Measurements from ENCODE around the gene VAMP2. TPM values are rescaled to one million over a fixed set of nuclear protein-coding genes. Genes with fewer than 3 reads are reported as not detected.

VAMP2 gene
- total RNA-seq, 2 donors from 2014 or later = 71.3 to 73.6 TPM

DNA sequence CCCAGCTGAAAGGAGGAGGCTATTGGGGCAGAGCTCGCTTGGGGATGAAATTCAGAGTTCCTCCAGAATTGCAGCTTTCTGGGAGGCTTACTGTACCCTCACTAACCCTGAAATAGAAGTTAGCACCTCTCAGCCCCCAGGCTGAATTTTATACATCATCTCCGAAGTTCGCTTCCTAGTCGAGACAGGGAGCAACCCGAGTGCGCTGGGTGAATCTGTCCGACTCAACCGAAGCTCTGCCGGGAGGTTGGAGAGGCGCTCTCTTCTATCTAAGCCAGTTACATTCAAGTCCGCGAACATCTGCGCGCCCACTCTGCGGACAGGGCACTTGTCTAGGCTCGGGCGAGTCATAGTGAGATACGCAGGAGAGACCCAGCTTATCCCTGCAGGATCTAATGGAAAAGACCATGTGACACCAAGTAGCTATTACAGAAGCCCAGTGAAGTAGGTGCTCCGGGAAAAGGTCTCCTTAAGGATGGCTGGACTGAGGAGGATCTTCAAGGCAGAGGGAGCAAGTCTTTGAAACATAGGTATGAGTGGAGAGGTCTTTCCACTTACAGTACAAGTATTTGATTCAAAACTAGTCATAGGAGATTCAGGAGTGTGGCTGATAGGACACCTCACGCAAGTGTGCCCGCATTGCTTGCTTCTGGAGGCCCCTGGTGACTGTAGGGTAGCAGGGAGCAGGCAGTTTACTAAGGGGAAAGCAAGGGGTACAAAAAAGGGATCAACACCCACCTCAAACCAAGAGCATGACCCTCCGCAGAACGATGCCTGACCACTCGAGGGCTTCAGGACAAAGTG is 38.2 kb downstream of the VAMP2 start:
- peaks cover 62% of the 10 kb centered on the region for H3K4me1 Mint-ChIP-seq (ENCODE audit: low read depth)
- H3K36me3 Mint-ChIP-seq (ENCODE audit: insufficient read depth in 2 of 2) = peaks cover 3 to 15% of the 10 kb centered on the region in 2 donors
- peak overlapping the region; percentile 83 to 88 for H3K4me3 Mint-ChIP-seq
- peak overlapping the region; percentile 67 for H3K27ac Mint-ChIP-seq
- no peak for ATAC-seq (replicated peaks in 1 of 2)
- peak; percentile 38 to 58 for DNase-seq
- H3K27me3 Mint-ChIP-seq (ENCODE audit: low read depth) = peaks cover 25% of the 10 kb centered on the region
- no peaks in the 10 kb centered on the region for H3K9me3 Mint-ChIP-seq

DNA sequence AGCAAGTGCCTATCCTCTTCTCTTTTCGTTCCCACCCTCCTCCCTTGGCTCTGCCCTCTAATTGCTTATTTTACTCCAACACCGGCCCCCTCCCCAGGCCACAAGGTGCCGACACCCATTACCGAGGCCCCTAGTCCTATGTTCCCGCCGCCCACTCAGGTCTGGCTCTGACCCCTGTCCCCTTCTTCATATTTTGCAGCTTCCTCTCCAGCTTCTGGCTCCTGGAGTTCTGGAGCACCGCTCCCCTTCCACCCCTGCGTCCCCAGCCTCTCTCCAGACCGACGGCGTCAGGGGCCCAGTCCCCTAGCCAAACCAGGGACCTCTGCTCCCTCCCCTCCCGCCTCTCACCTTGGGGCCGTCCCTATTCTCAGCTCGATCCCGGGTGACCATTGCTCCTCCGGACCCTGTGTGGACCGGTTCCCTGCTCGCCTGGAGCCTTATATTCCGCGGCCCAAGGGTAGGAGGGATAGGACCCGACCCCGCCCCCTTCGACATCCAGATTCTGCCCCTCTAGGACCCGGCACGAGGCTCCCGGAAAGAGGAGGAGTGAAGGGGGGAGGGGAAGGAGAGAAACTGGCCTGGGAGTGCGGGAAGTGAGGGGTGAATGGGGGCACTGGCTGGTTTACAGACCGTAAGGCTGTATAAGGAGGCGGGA is 38.9 kb downstream of the VAMP2 start, which contains the start of gene HES7:
Gene HES7, minus strand, starts transcription at position 412 of the 655 bp plus-strand sequence. Its CDS starts 22 bp downstream, at position 390.
- peaks cover 25% of the 10 kb centered on the region for H3K27me3 Mint-ChIP-seq (ENCODE audit: low read depth)
- ATAC-seq (replicated peaks in 1 of 2) (no peak), DNase-seq (no peak)
- H3K27ac Mint-ChIP-seq = peak within 1 kb of the TSS; percentile 67
- H3K36me3 Mint-ChIP-seq (ENCODE audit: insufficient read depth in 2 of 2) = peaks cover 3 to 17% of the 10 kb centered on the region in 2 donors
- peaks cover 67% of the 10 kb centered on the region for H3K4me1 Mint-ChIP-seq (ENCODE audit: low read depth)
- peak within 1 kb of the TSS; percentile 83 to 88 for H3K4me3 Mint-ChIP-seq
- H3K9me3 Mint-ChIP-seq = no peaks in the 10 kb centered on the region

DNA sequence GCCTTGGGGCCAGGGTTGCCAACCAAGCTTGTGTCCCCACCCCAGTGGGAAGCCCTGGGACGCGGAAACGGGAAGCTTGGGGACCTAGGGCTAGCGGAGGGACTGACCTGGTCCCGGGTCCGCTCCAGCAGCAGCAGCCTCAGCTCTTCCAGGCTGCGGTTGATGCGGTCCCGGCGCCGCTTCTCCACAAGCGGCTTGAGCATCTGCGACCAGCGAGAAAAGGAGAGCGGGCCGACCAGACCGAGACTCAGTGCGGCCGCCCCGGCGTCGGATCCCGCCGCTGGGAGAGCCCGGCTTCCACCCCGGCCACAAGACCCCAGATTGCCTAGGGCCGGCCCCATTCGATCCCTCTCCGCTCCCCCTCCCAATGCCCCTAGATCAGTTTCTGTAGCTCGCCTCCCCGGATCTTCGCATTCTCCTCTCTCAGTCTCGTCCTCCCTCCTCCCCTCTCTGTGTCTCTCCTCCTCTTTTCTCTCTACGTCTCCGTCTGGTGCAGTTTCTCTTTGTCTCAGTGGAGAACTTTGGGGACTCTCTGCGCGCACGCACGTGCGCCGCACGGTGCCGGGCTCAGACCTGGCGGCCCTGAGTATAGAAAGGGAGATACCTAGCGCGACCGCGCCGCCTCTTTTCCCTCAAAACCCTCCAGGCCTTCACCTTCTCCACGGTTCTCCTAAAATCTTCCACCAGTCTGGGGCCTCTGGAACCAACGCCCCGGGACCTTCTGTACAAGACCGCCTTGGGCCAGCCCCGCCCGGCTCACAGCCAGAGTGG is 39.6 kb downstream of the VAMP2 start:
- DNase-seq = peak; percentile 56 to 62
- peak in 1 of 2 donors; percentile 7 for ATAC-seq (replicated peaks in 1 of 2)
- H3K27me3 Mint-ChIP-seq (ENCODE audit: low read depth) = peaks cover 28% of the 10 kb centered on the region
- H3K27ac Mint-ChIP-seq = no peak overlapping the region
- H3K9me3 Mint-ChIP-seq = no peaks in the 10 kb centered on the region
- H3K36me3 Mint-ChIP-seq (ENCODE audit: insufficient read depth in 2 of 2) = peaks cover 3 to 17% of the 10 kb centered on the region in 2 donors
- peaks cover 74% of the 10 kb centered on the region for H3K4me1 Mint-ChIP-seq (ENCODE audit: low read depth)
- peak overlapping the region; percentile 83 to 88 for H3K4me3 Mint-ChIP-seq

DNA sequence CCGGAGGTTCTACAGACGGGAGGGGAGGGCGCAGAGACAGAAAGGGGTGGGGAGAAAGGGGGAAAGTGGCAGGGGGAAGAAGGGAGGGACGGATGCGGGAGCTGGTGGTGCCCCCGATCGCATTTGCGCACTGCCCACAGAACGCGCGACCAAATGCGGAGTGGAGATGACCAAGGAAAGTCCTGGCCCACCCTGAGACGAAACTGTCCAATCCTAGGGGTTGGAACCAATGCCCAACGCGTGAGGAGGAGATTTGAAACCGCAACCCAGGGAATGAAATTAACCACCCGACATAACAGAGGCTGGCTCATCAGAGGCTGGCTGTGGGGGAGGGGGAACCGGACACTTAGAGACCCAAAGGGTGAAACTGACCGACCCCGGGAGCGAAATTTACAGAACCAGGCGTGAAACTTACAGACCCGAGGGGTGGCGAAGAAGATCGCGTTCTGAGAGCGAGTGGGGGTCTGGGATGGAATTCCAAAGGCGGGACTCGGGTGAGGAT is 40.3 kb downstream of the VAMP2 start:
- Mint-ChIP-seq H3K4me1 (ENCODE audit: low read depth) (peaks cover 80% of the 10 kb centered on the region), H3K9me3 (no peaks in the 10 kb centered on the region), H3K4me3 (peak overlapping the region; percentile 83 to 88), H3K27me3 (ENCODE audit: low read depth) (peaks cover 35% of the 10 kb centered on the region), H3K36me3 (ENCODE audit: insufficient read depth in 2 of 2) (peaks cover 3 to 17% of the 10 kb centered on the region in 2 donors), H3K27ac (no peak overlapping the region)
- ATAC-seq (replicated peaks in 1 of 2) (no peak), DNase-seq (peak in 1 of 2 donors; percentile 28)

DNA sequence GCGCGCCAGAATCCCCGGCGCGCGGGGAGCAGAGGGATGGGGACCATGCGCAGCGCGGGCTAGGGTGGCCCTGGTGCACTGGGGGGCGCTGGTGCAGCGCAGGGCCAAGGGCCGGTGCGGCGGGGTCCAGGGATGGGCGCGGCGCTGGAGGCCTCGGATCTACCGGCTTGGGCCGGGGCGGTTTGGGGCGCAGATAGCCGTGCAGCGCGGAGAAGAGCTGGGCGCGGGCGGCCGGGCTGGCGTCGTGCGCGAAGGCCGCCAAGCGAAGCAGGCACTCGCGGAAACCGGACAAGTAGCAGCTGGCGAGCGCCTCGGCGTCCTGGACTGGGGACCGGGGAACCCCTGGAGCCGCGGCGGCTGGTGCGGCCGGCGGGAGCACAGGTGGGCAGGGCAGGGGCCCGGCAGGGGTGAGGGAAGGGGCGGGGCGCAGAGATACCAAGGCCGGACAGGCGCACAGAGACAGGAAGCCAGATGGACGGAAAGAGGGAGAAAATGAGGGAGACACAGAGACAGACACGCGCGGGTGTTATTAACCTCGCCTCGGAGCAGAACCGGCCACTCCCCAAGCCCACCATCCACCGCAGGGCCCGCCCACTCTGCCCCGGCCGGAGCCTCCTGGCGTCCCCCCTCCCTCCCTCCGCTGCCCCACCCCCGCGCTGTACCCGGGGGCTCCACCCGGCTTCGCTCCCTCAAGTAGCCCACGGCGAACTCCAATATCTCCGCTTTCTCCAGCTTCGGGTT is 40.9 kb downstream of the VAMP2 start:
- peaks cover 74% of the 10 kb centered on the region for H3K4me1 Mint-ChIP-seq (ENCODE audit: low read depth)
- peak; percentile 83 to 87 for DNase-seq
- H3K9me3 Mint-ChIP-seq = no peaks in the 10 kb centered on the region
- peak overlapping the region; percentile 83 to 88 for H3K4me3 Mint-ChIP-seq
- peaks cover 37% of the 10 kb centered on the region for H3K27me3 Mint-ChIP-seq (ENCODE audit: low read depth)
- ATAC-seq (replicated peaks in 1 of 2) = peak; percentile 44 to 46
- H3K36me3 Mint-ChIP-seq (ENCODE audit: insufficient read depth in 2 of 2) = peaks cover 3 to 17% of the 10 kb centered on the region in 2 donors
- no peak overlapping the region for H3K27ac Mint-ChIP-seq

DNA sequence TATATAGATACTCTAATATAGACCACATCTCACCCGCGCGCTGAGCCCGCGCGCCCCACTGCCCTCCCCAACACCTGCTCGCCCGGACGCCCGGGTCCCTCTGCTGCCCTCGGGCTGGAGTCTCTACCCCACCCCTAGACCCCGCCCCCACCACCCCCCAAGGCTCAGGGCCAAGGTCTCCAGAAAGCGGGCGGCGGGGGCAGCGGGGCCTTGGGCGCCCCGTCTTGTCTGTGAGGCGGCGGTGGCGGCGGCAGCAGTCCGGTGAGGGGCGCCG is 41.4 kb downstream of the VAMP2 start:
- no peaks in the 10 kb centered on the region for H3K9me3 Mint-ChIP-seq
- DNase-seq (no peak), ATAC-seq (replicated peaks in 1 of 2) (peak in 1 of 2 donors; percentile 0)
- peaks cover 71% of the 10 kb centered on the region for H3K4me1 Mint-ChIP-seq (ENCODE audit: low read depth)
- peak overlapping the region; percentile 83 to 88 for H3K4me3 Mint-ChIP-seq
- H3K36me3 Mint-ChIP-seq (ENCODE audit: insufficient read depth in 2 of 2) = peaks cover 0 to 14% of the 10 kb centered on the region in 2 donors
- no peak overlapping the region for H3K27ac Mint-ChIP-seq
- peaks cover 42% of the 10 kb centered on the region for H3K27me3 Mint-ChIP-seq (ENCODE audit: low read depth)

DNA sequence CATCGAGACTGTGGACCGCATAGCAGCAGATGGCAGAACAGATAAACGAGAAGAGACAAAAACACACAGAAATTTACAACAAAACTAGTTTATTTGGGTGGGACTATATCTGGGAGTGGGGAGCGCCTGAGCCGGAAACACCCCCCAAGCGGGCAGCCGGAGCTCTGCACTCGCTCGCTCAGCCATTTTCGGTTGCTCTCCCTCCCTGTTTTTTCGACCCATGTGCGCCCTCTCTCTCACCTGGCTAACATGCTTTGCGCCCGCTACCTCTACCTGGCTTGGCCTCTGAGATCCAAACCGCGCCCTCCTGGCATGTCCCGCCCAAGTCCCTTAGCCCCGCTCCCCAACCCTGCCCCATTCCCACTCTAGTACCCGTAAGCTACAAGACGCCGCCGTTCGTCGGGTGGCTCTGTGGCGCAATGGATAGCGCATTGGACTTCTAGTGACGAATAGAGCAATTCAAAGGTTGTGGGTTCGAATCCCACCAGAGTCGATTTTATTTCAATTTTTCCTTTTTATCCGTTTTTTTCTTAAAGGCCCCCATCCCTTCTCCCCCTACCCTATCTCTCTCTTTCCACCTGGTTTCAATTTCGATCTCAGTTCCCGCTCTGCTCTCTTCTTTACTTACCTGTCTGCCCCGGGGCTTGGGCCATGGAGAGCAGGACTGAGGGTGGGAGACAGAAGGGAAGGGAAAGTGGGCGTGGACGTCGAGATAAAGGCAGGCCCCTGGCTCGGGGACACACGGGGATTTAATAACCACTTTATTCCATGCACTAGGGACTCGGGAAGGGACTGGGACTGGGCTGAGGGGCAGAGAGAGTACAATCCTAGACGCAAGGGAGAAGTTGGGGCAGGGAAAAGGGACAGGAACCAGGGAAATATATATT is 42.0 kb downstream of the VAMP2 start:
- peaks cover 65% of the 10 kb centered on the region for H3K4me1 Mint-ChIP-seq (ENCODE audit: low read depth)
- peaks cover 48% of the 10 kb centered on the region for H3K27me3 Mint-ChIP-seq (ENCODE audit: low read depth)
- peak overlapping the region; percentile 100 for H3K27ac Mint-ChIP-seq
- ATAC-seq (replicated peaks in 1 of 2) (peak; percentile 8 to 16), DNase-seq (peak; percentile 80 to 84)
- H3K9me3 Mint-ChIP-seq = no peaks in the 10 kb centered on the region
- peak overlapping the region; percentile 83 to 88 for H3K4me3 Mint-ChIP-seq
- peaks cover 0 to 10% of the 10 kb centered on the region in 2 donors for H3K36me3 Mint-ChIP-seq (ENCODE audit: insufficient read depth in 2 of 2)

DNA sequence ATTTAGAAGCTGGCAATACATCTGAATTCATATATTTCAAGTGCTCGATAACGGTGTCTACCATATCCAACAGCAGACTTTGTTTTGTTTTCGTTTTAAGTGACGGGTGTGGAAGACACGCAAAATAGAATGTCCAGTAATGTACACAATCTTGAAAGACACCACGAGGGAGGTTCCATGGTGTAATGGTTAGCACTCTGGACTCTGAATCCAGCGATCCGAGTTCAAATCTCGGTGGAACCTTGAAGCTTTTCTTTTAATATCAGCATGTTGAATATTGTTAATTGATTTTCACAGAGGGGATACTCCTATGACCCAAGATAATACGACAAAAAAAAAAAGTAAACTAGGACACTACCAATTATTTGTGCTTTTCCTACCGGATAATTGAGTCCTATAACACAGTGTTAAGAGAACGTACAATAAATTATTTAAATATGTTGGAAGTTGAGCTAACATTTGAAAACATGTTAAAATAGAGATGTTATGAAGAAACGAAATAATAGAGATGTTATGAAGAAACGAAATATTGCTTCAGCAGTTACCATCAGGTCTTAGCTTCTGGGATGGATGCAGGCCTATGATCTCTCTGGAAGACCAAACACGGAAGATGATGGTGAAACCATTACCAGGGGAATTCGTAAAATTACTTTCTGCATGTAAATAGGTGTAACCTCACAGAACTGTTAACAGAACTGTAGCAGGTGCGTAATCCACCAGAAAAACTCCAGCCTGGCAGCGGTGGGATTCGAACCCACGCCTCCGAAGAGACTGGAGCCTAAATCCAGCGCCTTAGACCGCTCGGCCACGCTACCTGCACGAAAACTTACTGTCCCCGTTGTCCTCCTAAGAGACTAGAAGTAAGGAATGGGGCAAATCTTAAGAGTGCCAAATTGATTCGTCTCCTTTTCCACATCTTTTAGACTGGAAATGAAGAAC is 42.9 kb downstream of the VAMP2 start:
- H3K9me3 Mint-ChIP-seq = no peaks in the 10 kb centered on the region
- peak overlapping the region; percentile 83 to 88 for H3K4me3 Mint-ChIP-seq
- peaks cover 55% of the 10 kb centered on the region for H3K27me3 Mint-ChIP-seq (ENCODE audit: low read depth)
- ATAC-seq (replicated peaks in 1 of 2) = peak; percentile 46 to 52
- H3K27ac Mint-ChIP-seq = peak overlapping the region; percentile 100
- peaks cover 56% of the 10 kb centered on the region for H3K4me1 Mint-ChIP-seq (ENCODE audit: low read depth)
- peaks cover 0 to 8% of the 10 kb centered on the region in 2 donors for H3K36me3 Mint-ChIP-seq (ENCODE audit: insufficient read depth in 2 of 2)
- peak; percentile 89 to 90 for DNase-seq

DNA sequence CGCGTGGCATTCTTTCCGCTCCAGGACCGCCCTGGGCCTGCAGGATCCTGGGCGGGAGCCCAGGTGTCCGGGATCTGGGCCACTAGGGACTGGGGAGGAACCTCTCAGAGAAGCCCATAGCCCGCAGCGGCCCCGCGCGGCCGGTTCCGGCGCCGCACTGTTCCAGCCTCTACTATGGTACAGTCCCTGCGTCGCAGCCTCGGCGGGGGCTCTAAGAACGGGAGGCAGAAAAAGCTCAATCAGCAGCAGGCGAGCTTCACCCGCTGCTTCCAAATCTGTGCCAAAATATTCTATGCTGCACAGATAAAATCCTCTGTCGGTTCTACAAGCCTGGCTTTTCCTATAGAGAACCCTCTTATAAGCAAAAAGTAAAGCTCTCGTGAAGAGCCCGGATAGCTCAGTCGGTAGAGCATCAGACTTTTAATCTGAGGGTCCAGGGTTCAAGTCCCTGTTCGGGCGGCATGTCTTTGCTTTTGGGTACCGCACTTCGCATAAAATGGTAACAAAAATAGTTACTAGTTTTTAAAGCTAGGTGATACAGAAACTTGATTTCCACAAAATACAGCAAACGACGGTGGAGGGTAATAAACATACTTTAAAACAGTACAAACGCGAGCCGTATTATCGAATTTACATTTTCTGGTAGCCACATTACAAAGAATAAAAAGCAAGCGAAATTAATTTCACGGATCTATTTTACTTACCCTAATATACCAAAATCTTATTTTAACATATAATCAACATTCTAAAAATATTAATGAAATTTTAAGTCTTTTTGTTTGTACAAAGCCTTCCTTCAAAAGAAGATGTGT is 43.8 kb downstream of the VAMP2 start:
- peaks cover 0 to 8% of the 10 kb centered on the region in 2 donors for H3K36me3 Mint-ChIP-seq (ENCODE audit: insufficient read depth in 2 of 2)
- H3K9me3 Mint-ChIP-seq = no peaks in the 10 kb centered on the region
- H3K4me3 Mint-ChIP-seq = peak overlapping the region; percentile 83 to 88
- ATAC-seq (replicated peaks in 1 of 2) = peak; percentile 59 to 62
- peaks cover 56% of the 10 kb centered on the region for H3K27me3 Mint-ChIP-seq (ENCODE audit: low read depth)
- peaks cover 47% of the 10 kb centered on the region for H3K4me1 Mint-ChIP-seq (ENCODE audit: low read depth)
- peak overlapping the region; percentile 100 for H3K27ac Mint-ChIP-seq
- peak; percentile 89 to 92 for DNase-seq

DNA sequence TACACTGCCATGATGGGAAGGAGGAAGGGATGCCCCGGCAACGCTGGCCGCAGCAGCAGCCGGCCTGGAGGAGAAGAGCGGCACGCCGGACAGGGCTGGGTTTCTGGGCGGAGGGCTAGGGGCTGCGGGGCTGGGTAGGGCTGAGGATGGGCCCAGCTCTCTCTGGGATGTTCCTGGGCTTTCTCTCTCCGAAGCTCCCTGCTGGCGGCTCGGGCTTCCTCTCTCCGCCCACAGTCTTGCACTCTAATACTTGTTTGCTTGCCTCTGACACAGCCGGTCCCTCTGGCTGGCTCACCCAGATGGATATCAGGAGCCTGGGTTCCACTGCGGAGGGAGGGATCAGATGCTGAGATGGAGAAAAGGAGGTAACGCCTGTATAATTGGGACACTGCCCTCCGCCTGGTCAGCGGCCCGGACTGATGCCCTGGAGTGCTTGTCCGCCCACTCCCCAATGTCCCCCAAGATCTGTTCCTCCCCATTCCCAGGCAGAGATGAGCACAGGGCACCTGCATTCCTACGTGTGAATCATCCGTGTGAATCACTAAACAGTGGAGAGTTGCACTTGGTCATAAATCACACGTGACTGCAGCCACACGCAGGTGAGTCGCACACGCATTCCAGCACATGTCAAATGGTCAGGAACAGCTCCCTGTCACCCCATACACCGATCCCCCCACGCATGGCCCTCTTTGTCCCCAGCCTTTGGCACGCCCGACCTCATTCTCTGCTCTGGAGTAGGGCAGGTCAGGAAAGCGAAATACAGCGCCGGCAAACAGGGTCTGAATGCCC is 44.6 kb downstream of the VAMP2 start, which contains the start of gene ALOXE3:
Gene ALOXE3, minus strand, starts transcription at position 535 of the 789 bp plus-strand sequence. Its CDS starts 524 bp downstream, at position 11.
- DNase-seq = peak; percentile 27 to 45
- no peak for ATAC-seq (replicated peaks in 1 of 2)
- Mint-ChIP-seq H3K27me3 (ENCODE audit: low read depth) (peaks cover 56% of the 10 kb centered on the region), H3K36me3 (ENCODE audit: insufficient read depth in 2 of 2) (peaks cover 0 to 7% of the 10 kb centered on the region in 2 donors), H3K9me3 (no peaks in the 10 kb centered on the region), H3K4me3 (peak within 1 kb of the TSS; percentile 83 to 88), H3K4me1 (ENCODE audit: low read depth) (peaks cover 39% of the 10 kb centered on the region), H3K27ac (peak within 1 kb of the TSS; percentile 100)

All from activated T-cell treated with anti-CD3 and anti-CD28 coated beads, Interleukin-2, amount 50 U/mL, for 72 hours (primary cell).